Smooth muscle cell (in vitro differentiated cells): ENCODE measurements around the gene CRBN. TPM values are rescaled to one million over a fixed set of nuclear protein-coding genes. Genes with fewer than 3 reads are reported as not detected.

ENCODE experiments used
- DNase-seq: peaks from one replicate; lab custom pipeline; 2025; ENCODE audit not compliant: unreplicated experiment; lab: John Stamatoyannopoulos, UW
- H2AFZ ChIP-seq: fragments of 200-600 bp; sonication (generic); 2 replicates; pipeline ENCODE4 v1.6.0; 2016; ENCODE audit warnings: antibody characterized with exemption, low read depth, mild to moderate bottlenecking
- H3F3A ChIP-seq: fragments of 200-600 bp; sonication (generic); 2 replicates; pipeline ENCODE4 v1.6.0; 2017; ENCODE audit warnings: antibody characterized with exemption, low read depth
- H3K27ac ChIP-seq: fragments of 200-600 bp; sonication (generic); 2 replicates; pipeline ENCODE4 v1.5.1; 2016; ENCODE audit warnings: low read depth, mild to moderate bottlenecking
- H3K27me3 ChIP-seq: fragments of 200-600 bp; sonication (generic); 2 replicates; pipeline ENCODE4 v1.6.1; 2016; ENCODE audit warnings: low read depth, mild to moderate bottlenecking
- H3K36me3 ChIP-seq: fragments of 200-600 bp; sonication (generic); 2 replicates; pipeline ENCODE4 v1.5.1; 2016; ENCODE audit warnings: low read depth
- H3K4me1 ChIP-seq: fragments of 200-600 bp; sonication (generic); 2 replicates; pipeline ENCODE4 v1.5.1; 2016; ENCODE audit warnings: low read depth
- H3K4me2 ChIP-seq: fragments of 200-600 bp; sonication (generic); 2 replicates; pipeline ENCODE4 v1.6.0; 2016; ENCODE audit warnings: mild to moderate bottlenecking
- H3K4me3 ChIP-seq: fragments of 200-600 bp; sonication (generic); 2 replicates; pipeline ENCODE4 v1.5.1; 2016; ENCODE audit warnings: mild to moderate bottlenecking
- H3K79me2 ChIP-seq: fragments of 200-600 bp; sonication (generic); 2 replicates; pipeline ENCODE4 v1.6.0; 2016; ENCODE audit warnings: low read depth, mild to moderate bottlenecking
- H3K9ac ChIP-seq: fragments of 200-600 bp; sonication (generic); 2 replicates; pipeline ENCODE4 v1.6.0; 2016; ENCODE audit warnings: low read depth
- H3K9me3 ChIP-seq: fragments of 200-600 bp; sonication (generic); replicated peaks from 2 replicates; pipeline ENCODE4 v1.5.1; 2016; ENCODE audit warnings: low read depth
- H4K20me1 ChIP-seq: fragments of 200-600 bp; sonication (generic); 2 replicates; pipeline ENCODE4 v1.6.0; 2016; ENCODE audit warnings: low read depth
- WGBS: methylation state at CpG from one replicate; pipeline ENCODE4 v1.1.7; 2016; ENCODE audit warnings: low lambda C conversion rate; 5-methylcytosine and 5-hydroxymethylcytosine counted together
- polyA plus RNA-seq: library from polyadenylated mRNA; unstranded; fragments of >200 nt; fragmentation: Nextera tagmentation; extraction: Ambion mirVana; gene quantifications from 2 replicates; pipeline ENCODE4 v1.2.1, GENCODE V29; 2016
- total RNA-seq: library from RNA; depleted of rRNA; stranded (reverse); fragments of >200 nt; gene quantifications from 2 replicates; pipeline ENCODE4 v1.2.3, GENCODE V29; 2014
- TF ChIP-seq, protein P1 (sequence below): fragments of 200-600 bp; sonication (generic); IDR thresholded peaks from 2 replicates; pipeline ENCODE4 v1.5.1; 2017; ENCODE audit warnings: borderline replicate concordance, mild to moderate bottlenecking, antibody characterized with exemption; ENCODE audit not compliant: insufficient read depth, poor library complexity, severe bottlenecking

Gene CRBN
- total and polyA plus RNA-seq, 2 experiments from 2014 or later, result 26.8 to 77.5 TPM

DNA sequence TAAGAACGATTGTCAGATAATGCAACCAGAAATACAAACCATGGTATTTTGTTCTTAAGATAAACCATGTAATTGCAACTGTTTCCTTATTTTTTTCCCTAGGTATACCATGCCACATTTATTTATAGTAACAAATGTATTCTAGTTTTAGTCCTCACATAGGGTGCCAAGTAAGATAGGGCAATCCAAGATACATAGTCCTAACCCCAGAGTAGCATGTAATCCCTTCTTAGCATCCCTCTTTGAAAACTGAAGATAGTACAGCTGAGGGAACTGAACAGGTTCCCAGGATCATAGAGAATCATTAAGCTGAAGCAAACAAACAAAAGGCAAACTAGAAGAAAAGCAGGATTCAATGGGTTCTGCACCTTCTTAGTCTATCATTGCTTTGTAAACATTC, 28.0 kb downstream of the CRBN start:
- H3F3A ChIP-seq, result peaks cover 6% of the 10 kb centered on the region
- H3K4me3 ChIP-seq, result no peak overlapping the region
- H3K9ac ChIP-seq, result no peak overlapping the region
- no peaks in the 10 kb centered on the region for H4K20me1 ChIP-seq
- no peak overlapping the region for H2AFZ ChIP-seq
- WGBS, result 100% methylated on average over 1 of the region's 1 CpG
- TF ChIP-seq, protein P1, sequence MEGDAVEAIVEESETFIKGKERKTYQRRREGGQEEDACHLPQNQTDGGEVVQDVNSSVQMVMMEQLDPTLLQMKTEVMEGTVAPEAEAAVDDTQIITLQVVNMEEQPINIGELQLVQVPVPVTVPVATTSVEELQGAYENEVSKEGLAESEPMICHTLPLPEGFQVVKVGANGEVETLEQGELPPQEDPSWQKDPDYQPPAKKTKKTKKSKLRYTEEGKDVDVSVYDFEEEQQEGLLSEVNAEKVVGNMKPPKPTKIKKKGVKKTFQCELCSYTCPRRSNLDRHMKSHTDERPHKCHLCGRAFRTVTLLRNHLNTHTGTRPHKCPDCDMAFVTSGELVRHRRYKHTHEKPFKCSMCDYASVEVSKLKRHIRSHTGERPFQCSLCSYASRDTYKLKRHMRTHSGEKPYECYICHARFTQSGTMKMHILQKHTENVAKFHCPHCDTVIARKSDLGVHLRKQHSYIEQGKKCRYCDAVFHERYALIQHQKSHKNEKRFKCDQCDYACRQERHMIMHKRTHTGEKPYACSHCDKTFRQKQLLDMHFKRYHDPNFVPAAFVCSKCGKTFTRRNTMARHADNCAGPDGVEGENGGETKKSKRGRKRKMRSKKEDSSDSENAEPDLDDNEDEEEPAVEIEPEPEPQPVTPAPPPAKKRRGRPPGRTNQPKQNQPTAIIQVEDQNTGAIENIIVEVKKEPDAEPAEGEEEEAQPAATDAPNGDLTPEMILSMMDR, result no peak
- DNase-seq, result no peak
- H3K4me2 ChIP-seq, result no peak overlapping the region
- peaks cover 18% of the 10 kb centered on the region for H3K36me3 ChIP-seq
- no peak overlapping the region for H3K27ac ChIP-seq
- no peaks in the 10 kb centered on the region for H3K79me2 ChIP-seq
- H3K9me3 ChIP-seq, result no peaks in the 10 kb centered on the region
- no peaks in the 10 kb centered on the region for H3K4me1 ChIP-seq
- H3K27me3 ChIP-seq, result no peaks in the 10 kb centered on the region

DNA sequence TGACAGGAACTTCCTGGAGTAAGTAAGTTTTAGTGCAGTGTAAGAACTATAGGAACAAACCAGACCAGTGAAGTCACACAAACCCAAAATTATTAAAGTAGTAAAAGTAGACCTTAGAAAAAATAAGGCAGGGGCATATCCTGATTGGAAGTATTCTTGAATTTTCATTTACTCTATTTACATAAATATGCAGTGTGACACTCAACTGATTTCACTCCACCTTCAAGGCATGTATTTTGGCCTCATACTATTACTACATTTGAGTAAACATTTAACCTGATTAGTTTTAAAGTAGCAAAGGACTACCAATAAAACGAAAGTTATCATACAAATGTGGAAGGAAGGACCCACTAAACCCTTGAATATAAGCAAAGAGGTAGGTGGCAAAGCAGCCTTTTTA, 29.9 kb downstream of the CRBN start:
- Histone ChIP-seq H3K4me3 (no peak overlapping the region), H3K9me3 (no peaks in the 10 kb centered on the region), H2AFZ (no peak overlapping the region), H3K27me3 (no peaks in the 10 kb centered on the region), H3K79me2 (no peaks in the 10 kb centered on the region), H3K27ac (peak overlapping the region; percentile 7), H3K36me3 (peaks cover 27% of the 10 kb centered on the region), H3F3A (peaks cover 6% of the 10 kb centered on the region), H3K9ac (no peak overlapping the region), H3K4me2 (no peak overlapping the region), H4K20me1 (no peaks in the 10 kb centered on the region), H3K4me1 (no peaks in the 10 kb centered on the region)
- WGBS, result 100% methylated on average over 1 of the region's 1 CpG
- TF ChIP-seq, protein P1, result no peak
- no peak for DNase-seq

DNA sequence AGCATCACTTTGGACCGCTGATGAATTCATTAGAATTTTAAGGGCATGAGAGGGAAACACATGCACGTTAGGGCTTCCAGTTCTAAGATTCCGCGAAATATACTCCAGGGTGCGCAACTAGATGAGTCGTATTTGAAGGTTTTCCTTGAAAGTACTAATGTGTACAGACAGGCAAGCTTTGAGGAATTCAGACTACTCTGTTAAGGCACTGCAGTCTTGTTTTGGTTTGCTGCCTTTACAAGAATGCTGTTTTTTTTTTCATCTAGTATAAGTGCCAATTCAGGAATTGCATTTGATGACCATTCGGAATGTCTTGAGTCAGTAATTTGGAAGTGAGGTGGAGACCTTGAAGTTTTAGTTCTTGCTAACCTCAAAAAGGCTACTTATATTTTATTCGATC, 33.7 kb downstream of the CRBN start:
- Histone ChIP-seq H3K4me2 (no peak overlapping the region), H3K9me3 (no peaks in the 10 kb centered on the region), H3K36me3 (peaks cover 47% of the 10 kb centered on the region), H4K20me1 (no peaks in the 10 kb centered on the region), H3K9ac (no peak overlapping the region), H2AFZ (no peak overlapping the region), H3K27ac (no peak overlapping the region), H3K4me3 (no peak overlapping the region), H3K4me1 (no peaks in the 10 kb centered on the region), H3K79me2 (peaks cover 2% of the 10 kb centered on the region), H3K27me3 (no peaks in the 10 kb centered on the region), H3F3A (peaks cover 10% of the 10 kb centered on the region)
- 98% methylated on average over 8 of the region's 8 CpGs for WGBS
- no peak for DNase-seq
- TF ChIP-seq, protein P1, result no peak

DNA sequence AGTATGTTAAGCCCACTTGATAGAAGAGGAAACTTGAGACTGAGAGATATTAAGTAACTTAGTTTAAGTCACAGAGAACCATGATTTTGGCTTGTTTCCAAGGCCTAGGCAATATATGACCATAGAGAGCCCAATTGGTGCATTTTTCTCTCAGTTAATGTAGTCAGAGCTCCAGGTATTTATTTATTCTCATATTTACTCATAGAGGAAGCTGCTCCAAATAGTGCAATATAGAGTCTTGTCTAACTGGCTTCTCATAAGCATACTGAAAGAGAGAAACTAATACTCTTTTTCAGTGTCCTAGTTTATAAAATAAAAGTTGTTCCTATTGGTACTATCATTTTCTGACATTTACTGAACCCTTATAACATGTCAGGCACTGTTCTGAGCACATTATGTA, 37.6 kb downstream of the CRBN start:
- no peak for DNase-seq
- TF ChIP-seq, protein P1, result no peak
- peaks cover 57% of the 10 kb centered on the region for H3K36me3 ChIP-seq

More for the DNA sequence above, 37.6 kb downstream of the CRBN start:
- Histone ChIP-seq H3K9ac (no peak overlapping the region), H3K4me1 (no peaks in the 10 kb centered on the region), H3K9me3 (no peaks in the 10 kb centered on the region), H3K79me2 (peaks cover 2% of the 10 kb centered on the region), H3K4me2 (no peak overlapping the region), H4K20me1 (peaks cover 21% of the 10 kb centered on the region), H2AFZ (no peak overlapping the region), H3K27ac (no peak overlapping the region), H3F3A (peaks cover 4% of the 10 kb centered on the region), H3K27me3 (no peaks in the 10 kb centered on the region), H3K4me3 (no peak overlapping the region)
